HG03520 (cell line): ENCODE results near the gene CDC42BPA.
"Not testable (repeated sequence)": the region's sequence is repeated elsewhere in the genome, so short reads cannot be mapped to it uniquely, and the experiment has no call there.

ENCODE experiments used
- ATAC-seq: cut with Tn5 transposase; IDR thresholded peaks from one replicate; pipeline ENCODE4 v1.9.1; 2021; ENCODE audit warnings: mild to moderate bottlenecking, moderate library complexity; ENCODE audit not compliant: unreplicated experiment

CDC42BPA gene

GRCh38 chr1:227140376-227140775 lies 177.9 kb downstream of the CDC42BPA start:
- no peak for ATAC-seq

- no peak for ATAC-seq
These were observed 182.0 kb downstream of the CDC42BPA start for GRCh38 chr1:227136210-227136820.

- ATAC-seq = no peak
These were observed 183.5 kb downstream of the CDC42BPA start for GRCh38 chr1:227134686-227135314.

GRCh38 chr1:227132695-227133094 lies 185.6 kb downstream of the CDC42BPA start:
- not testable (repeated sequence) for ATAC-seq

- ATAC-seq = no peak
These were observed 187.1 kb downstream of the CDC42BPA start for GRCh38 chr1:227131193-227131592.

- ATAC-seq = no peak
These were observed 190.4 kb downstream of the CDC42BPA start for GRCh38 chr1:227127891-227128290.

GRCh38 chr1:227125929-227126545 lies 192.3 kb downstream of the CDC42BPA start:
- no peak for ATAC-seq

GRCh38 chr1:227124473-227124872 lies 193.8 kb downstream of the CDC42BPA start:
- ATAC-seq = no peak

- ATAC-seq = no peak
These were observed 197.5 kb downstream of the CDC42BPA start for GRCh38 chr1:227120826-227121225.

- ATAC-seq = no peak
These were observed 205.8 kb downstream of the CDC42BPA start for GRCh38 chr1:227112538-227112937.

GRCh38 chr1:227111782-227112181 lies 206.5 kb downstream of the CDC42BPA start:
- ATAC-seq = no peak

- not testable (repeated sequence) for ATAC-seq
These were observed 213.0 kb downstream of the CDC42BPA start for GRCh38 chr1:227105291-227105690.

- no peak for ATAC-seq
These were observed 216.2 kb downstream of the CDC42BPA start for GRCh38 chr1:227102056-227102455.

GRCh38 chr1:227094249-227094966 lies 223.9 kb downstream of the CDC42BPA start:
- ATAC-seq = no peak

- no peak for ATAC-seq
These were observed 225.0 kb downstream of the CDC42BPA start for GRCh38 chr1:227093309-227093708.

GRCh38 chr1:227092069-227092468 lies 226.2 kb downstream of the CDC42BPA start:
- no peak for ATAC-seq

GRCh38 chr1:227086636-227087035 lies 231.7 kb downstream of the CDC42BPA start:
- ATAC-seq = no peak

GRCh38 chr1:227082999-227083746 lies 235.1 kb downstream of the CDC42BPA start:
- ATAC-seq = no peak

- no peak for ATAC-seq
These were observed 240.5 kb downstream of the CDC42BPA start for GRCh38 chr1:227077783-227078182.

- ATAC-seq = no peak
These were observed 244.5 kb downstream of the CDC42BPA start for GRCh38 chr1:227073786-227074185.

GRCh38 chr1:227072991-227073390 lies 245.3 kb downstream of the CDC42BPA start:
- ATAC-seq = no peak
